Activated T-cell treated with anti-CD3 and anti-CD28 coated beads, Interleukin-2, amount 50 U/mL, for 24 hours (primary cell): ENCODE measurements around the gene NLRP1.
"Not testable (repeated sequence)": the region's sequence is repeated elsewhere in the genome, so short reads cannot be mapped to it uniquely, and the experiment has no call there.

ENCODE experiments used
- DNase-seq: peaks from one replicate; pipeline ENCODE4 v3.0.0-alpha.2; 2020
- H3K27ac Mint-ChIP-seq: 2 replicates; pipeline ENCODE4 v1.8.0; 2020; ENCODE audit warnings: mild to moderate bottlenecking, mixed read lengths
- H3K27me3 Mint-ChIP-seq: 2 replicates; pipeline ENCODE4 v1.8.0; 2020; ENCODE audit warnings: mixed read lengths
- H3K36me3 Mint-ChIP-seq: 2 replicates; pipeline ENCODE4 v1.8.0; 2020; ENCODE audit warnings: low read depth, mixed read lengths
- H3K4me1 Mint-ChIP-seq: 2 replicates; pipeline ENCODE4 v1.8.0; 2020; ENCODE audit warnings: low read depth, mixed read lengths
- H3K4me3 Mint-ChIP-seq: 2 replicates; pipeline ENCODE4 v1.8.0; 2020; ENCODE audit warnings: mild to moderate bottlenecking, moderate library complexity, mixed read lengths
- H3K9me3 Mint-ChIP-seq: 2 replicates; pipeline ENCODE4 v1.8.0; 2020; ENCODE audit warnings: mixed read lengths

Gene NLRP1

DNA sequence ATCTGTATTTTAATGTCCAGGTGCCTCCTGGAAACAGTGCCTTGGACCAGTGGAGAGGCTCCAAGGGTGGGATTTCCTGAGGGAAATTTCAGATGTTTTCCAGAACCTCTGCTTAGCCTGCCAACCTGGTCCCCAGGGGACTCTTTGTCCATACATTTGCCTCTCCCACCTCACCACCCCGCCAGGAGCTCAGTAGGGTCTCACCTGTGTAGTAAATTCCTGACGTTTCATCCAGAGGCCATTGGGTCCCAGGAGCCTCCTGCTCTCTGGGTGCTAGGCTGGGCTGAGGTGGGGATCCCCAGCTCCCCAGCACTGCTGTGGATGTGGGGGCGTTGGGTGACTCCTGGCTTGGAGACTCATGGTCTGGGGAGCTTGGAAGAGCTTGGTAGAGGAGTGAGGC is 2.7 kb downstream of the NLRP1 start:
- DNase-seq: no peak
- peaks cover 85% of the 10 kb centered on the region for H3K4me1 Mint-ChIP-seq
- H3K27ac Mint-ChIP-seq: peak overlapping the region; percentile 66
- H3K9me3 Mint-ChIP-seq: no peaks in the 10 kb centered on the region
- no peak overlapping the region for H3K4me3 Mint-ChIP-seq
- H3K36me3 Mint-ChIP-seq: peaks cover 67% of the 10 kb centered on the region
- no peaks in the 10 kb centered on the region for H3K27me3 Mint-ChIP-seq

DNA sequence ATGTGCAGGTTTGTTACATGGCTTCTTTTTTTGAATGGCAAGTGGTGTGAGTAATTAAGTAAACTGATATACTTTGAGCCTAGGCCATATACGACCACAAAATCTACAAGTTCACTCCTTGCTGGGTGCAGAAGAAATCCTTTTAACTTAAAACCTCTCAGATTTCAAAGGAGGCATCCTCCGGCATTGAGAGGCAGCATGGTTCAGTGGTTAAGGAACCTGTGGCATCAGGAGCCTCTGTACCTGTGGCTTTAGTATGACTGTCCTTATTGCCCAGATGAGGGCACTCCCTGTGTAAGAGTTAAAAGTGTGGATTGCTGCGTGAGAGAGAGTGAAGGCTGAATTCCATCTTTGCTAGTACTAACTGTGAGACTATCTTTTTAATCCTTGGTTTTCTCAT is 3.3 kb downstream of the NLRP1 start:
- DNase-seq: no peak
- Mint-ChIP-seq H3K4me3 (no peak overlapping the region), H3K36me3 (peaks cover 73% of the 10 kb centered on the region), H3K27me3 (no peaks in the 10 kb centered on the region), H3K9me3 (no peaks in the 10 kb centered on the region), H3K27ac (peak overlapping the region; percentile 9), H3K4me1 (peaks cover 86% of the 10 kb centered on the region)

DNA sequence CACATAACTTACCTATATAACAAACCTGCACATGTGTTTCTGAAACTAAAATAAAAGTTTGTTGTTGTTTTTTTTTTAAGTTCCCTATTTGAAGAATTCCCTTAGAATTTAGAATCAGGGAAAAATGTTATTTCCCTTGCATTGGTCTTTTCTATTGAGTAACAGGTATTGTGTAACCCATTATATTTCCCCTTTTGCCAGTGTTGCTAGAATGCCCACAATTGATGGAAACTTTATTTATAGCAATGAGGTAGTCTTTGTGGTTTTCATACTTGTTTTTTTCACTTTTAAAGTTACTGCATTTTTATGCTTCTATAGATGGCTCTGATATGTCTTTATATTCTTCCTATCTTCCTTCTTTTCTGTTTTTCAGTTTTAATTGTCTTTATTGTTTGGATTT is 3.9 kb downstream of the NLRP1 start:
- H3K4me3 Mint-ChIP-seq: no peak overlapping the region
- no peak for DNase-seq
- peak overlapping the region; percentile 33 for H3K27ac Mint-ChIP-seq
- H3K27me3 Mint-ChIP-seq: no peaks in the 10 kb centered on the region
- H3K36me3 Mint-ChIP-seq: peaks cover 77% of the 10 kb centered on the region
- no peaks in the 10 kb centered on the region for H3K9me3 Mint-ChIP-seq
- peaks cover 86% of the 10 kb centered on the region for H3K4me1 Mint-ChIP-seq

DNA sequence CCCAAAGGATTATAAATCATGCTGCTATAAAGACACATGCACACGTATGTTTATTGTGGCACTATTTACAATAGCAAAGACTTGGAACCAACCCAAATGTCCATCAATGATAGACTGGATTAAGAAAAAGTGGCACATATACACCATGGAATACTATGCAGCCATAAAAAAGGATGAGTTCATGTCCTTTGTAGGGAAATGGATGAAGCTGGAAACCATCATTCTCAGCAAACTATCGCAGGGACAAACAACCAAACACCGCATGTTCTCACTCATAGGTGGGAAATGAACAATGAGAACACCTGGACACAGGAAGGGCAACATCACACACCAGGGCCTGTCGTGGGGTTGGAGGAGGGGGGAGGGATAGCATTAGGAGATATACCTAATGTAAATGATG is 5.5 kb downstream of the NLRP1 start:
- not testable (repeated sequence) for H3K4me3 Mint-ChIP-seq, H3K27me3 Mint-ChIP-seq, H3K27ac Mint-ChIP-seq, DNase-seq, H3K9me3 Mint-ChIP-seq
- Mint-ChIP-seq H3K4me1 (peaks cover 78% of the 10 kb centered on the region), H3K36me3 (peaks cover 87% of the 10 kb centered on the region)

DNA sequence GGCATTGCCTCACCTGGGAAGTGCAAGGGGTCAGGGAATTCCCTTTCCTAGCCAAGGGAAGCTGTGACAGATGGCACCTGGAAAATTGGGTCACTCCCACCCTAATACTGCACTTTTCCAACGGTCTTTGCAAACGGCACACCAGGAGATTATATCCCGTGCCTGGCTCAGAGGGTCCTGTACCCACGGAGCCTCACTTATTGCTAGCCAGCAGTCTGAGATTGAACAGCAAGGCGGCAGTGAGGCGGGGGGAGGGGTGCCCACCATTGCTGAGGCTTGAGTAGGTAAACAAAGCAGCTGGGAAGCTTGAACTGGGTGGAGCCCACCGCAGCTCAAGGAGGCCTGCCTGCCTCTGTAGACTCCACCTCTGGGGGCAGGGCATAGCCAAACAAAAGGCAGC is 11.3 kb downstream of the NLRP1 start:
- not testable (repeated sequence) for DNase-seq, H3K27me3 Mint-ChIP-seq, H3K27ac Mint-ChIP-seq, H3K4me3 Mint-ChIP-seq, H3K9me3 Mint-ChIP-seq
- Mint-ChIP-seq H3K36me3 (peaks cover 84% of the 10 kb centered on the region), H3K4me1 (peaks cover 71% of the 10 kb centered on the region)

DNA sequence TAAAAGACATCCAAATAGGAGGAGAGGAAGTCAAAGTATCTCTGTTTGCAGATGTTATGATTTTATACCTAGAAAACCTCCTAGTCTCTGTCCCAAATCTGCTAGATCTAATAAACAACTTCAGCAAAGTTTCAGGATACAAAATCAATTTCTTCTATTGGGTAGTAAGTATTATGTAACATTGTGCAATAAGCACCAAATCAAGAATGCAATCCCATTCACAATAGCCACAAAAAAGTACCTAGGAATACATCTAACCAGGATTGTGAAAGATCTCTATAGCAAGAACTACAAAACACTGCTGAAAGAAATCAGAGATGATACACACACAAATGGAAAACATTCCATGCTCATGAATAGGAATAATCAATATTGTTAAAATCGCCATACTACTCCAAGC is 13.0 kb downstream of the NLRP1 start:
- H3K9me3 Mint-ChIP-seq: no peaks in the 10 kb centered on the region
- no peak overlapping the region for H3K27ac Mint-ChIP-seq
- H3K4me3 Mint-ChIP-seq: no peak overlapping the region
- H3K4me1 Mint-ChIP-seq: peaks cover 57% of the 10 kb centered on the region
- DNase-seq: no peak
- no peaks in the 10 kb centered on the region for H3K27me3 Mint-ChIP-seq
- peaks cover 81% of the 10 kb centered on the region for H3K36me3 Mint-ChIP-seq

DNA sequence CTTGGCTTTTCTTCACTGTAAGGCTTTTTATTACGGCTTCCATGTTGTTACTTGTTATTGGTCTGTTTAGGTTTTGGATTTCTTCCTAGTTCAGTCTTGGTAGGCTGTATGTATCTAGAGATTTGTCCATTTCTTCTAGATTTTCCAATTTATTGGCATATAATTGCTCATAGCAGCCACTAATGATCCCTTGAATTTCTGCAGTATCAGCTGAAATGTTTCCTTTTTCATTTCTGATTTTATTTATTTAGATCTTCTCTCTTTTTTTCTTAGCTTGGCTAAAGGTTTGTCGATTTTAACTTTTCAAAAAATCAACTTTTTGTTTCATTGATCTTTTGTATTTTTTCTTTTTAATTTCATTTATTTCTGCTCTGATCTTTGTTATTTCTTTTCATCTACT is 18.5 kb downstream of the NLRP1 start:
- H3K4me1 Mint-ChIP-seq: peaks cover 46% of the 10 kb centered on the region
- H3K36me3 Mint-ChIP-seq: peaks cover 42% of the 10 kb centered on the region
- no peak overlapping the region for H3K27ac Mint-ChIP-seq
- H3K4me3 Mint-ChIP-seq: no peak overlapping the region
- DNase-seq: no peak
- no peaks in the 10 kb centered on the region for H3K27me3 Mint-ChIP-seq
- H3K9me3 Mint-ChIP-seq: no peaks in the 10 kb centered on the region

DNA sequence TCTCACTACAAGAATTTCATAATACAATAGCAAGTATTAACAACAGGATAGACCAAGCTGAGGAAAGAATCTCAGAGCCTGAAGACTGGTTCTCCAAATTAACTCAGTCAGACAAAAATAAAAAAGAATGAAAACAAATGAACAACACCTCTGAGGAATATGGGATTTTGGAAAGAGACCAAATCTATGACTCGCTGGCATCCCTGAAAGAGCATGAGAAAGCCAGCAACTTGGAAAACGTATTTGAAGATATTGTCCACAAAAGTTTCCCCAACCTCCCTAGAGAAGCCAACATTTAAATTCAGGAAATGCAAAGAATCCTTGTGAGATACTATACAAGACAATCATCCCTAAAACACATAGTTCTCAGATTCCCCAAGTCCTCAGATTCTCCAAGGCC is 20.9 kb downstream of the NLRP1 start:
- DNase-seq: no peak
- Mint-ChIP-seq H3K27ac (peak overlapping the region; percentile 83), H3K4me3 (no peak overlapping the region), H3K4me1 (peaks cover 24% of the 10 kb centered on the region), H3K36me3 (peaks cover 51% of the 10 kb centered on the region), H3K27me3 (no peaks in the 10 kb centered on the region), H3K9me3 (no peaks in the 10 kb centered on the region)

DNA sequence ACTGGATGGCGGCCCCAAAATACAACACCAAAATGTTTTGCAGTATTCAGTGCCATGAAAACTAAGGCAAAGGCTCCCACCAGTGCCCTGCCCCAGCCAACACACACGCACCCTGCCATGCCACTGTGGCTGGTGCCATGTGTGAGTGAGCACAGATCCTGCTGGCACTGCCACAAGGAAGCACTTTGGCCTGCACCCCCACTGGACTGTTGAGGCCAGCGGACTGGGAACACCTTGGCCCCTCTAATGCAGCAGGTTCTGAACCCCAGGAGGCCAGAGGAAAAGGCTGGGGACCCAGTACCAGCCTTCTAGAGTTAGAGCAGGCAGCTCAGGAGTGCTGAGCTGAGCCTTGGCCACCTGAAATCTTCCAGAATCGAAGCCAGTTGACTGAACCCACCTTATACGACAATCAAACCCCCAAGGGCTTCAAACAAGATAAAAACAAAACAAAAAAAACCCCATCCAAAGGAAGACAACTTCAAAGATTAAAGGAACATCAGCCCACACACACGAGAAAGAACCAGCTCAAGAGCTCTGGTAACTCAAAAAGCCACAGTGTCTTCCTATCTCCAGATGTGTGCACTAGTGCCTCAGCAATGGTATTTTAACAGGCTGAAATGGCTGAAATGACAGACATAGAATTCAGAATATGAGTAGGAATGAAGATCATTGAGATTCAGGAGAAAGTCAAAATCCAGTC is 21.5 kb downstream of the NLRP1 start:
- H3K36me3 Mint-ChIP-seq: peaks cover 50% of the 10 kb centered on the region
- no peak overlapping the region for H3K4me3 Mint-ChIP-seq
- no peaks in the 10 kb centered on the region for H3K9me3 Mint-ChIP-seq
- H3K4me1 Mint-ChIP-seq: peaks cover 25% of the 10 kb centered on the region
- peak overlapping the region; percentile 83 for H3K27ac Mint-ChIP-seq
- no peaks in the 10 kb centered on the region for H3K27me3 Mint-ChIP-seq
- no peak for DNase-seq

DNA sequence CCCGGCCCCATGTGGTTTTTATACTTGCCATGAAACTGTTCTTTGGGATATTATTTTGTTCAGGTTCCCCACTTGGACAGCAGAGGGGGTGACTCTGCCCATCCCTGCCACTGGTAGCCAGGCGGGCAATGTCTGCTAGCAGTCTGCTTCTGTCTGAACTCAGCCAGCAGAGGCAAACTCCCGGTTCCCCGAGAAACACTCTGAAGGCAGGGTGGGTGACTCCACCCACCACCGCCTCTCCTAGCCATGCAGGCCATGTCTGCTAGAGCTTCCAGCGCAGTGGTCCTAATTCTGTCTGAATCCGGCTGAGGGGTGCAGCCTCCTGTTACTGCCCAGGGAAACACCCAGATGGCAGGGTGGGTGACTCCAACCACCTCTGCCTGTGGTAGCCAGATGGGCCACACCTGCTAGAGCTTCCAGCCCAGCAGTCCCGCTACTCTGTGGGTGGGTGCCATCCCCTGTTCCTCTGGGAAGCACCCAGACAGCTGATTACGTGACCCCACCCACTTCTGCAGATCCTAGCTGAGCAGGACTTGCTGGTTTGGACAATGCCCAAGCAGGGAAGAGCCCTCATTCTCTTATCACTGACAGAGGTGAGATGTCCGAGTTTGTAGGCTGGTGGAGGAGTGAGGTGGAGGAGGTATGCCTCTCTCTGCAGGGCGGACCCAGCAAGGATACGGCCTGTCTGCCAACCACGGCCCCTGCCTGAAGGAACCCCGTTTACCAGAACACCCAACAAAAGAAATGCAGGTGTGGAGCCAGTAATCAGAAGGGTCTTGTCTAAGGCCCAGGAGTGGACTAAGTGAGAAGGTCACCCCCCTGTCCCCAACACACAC is 22.4 kb downstream of the NLRP1 start:
- Mint-ChIP-seq H3K27me3 (no peaks in the 10 kb centered on the region), H3K4me1 (peaks cover 31% of the 10 kb centered on the region), H3K9me3 (no peaks in the 10 kb centered on the region), H3K36me3 (peaks cover 51% of the 10 kb centered on the region), H3K4me3 (no peak overlapping the region), H3K27ac (no peak overlapping the region)
- no peak for DNase-seq

DNA sequence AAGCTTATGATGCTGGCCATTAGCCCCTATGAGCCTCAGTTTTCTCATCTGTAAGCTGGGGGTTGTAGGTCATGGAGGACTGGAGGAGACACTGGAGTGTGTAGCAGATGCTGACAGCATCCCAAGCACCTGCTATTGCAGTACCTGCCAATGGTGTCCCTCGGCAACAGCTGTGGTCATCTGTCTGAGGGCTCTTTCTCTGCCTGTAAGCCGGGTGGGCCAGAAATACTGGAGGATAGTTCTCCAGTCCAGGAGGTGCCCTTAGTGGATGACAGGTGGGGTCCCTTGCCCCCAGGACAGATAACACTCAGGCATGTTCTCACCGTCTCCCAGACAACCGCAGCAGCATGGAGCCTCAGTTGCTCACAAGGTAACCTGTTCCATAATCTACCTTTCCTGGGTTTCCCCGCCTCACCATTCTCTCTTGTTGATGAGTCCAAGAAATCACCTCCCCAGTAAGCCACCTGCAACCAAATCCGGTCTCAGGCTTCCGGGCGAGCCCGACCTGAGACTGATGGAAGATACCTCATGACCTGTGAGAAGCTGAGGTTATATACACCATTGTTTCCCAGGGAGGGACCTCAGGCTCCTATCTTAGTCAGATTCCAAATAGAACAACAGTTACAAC is 23.8 kb downstream of the NLRP1 start:
- peaks cover 28% of the 10 kb centered on the region for H3K4me1 Mint-ChIP-seq
- DNase-seq: no peak
- H3K27ac Mint-ChIP-seq: peak overlapping the region; percentile 57
- no peak overlapping the region for H3K4me3 Mint-ChIP-seq
- no peaks in the 10 kb centered on the region for H3K9me3 Mint-ChIP-seq
- H3K36me3 Mint-ChIP-seq: peaks cover 58% of the 10 kb centered on the region
- no peaks in the 10 kb centered on the region for H3K27me3 Mint-ChIP-seq

DNA sequence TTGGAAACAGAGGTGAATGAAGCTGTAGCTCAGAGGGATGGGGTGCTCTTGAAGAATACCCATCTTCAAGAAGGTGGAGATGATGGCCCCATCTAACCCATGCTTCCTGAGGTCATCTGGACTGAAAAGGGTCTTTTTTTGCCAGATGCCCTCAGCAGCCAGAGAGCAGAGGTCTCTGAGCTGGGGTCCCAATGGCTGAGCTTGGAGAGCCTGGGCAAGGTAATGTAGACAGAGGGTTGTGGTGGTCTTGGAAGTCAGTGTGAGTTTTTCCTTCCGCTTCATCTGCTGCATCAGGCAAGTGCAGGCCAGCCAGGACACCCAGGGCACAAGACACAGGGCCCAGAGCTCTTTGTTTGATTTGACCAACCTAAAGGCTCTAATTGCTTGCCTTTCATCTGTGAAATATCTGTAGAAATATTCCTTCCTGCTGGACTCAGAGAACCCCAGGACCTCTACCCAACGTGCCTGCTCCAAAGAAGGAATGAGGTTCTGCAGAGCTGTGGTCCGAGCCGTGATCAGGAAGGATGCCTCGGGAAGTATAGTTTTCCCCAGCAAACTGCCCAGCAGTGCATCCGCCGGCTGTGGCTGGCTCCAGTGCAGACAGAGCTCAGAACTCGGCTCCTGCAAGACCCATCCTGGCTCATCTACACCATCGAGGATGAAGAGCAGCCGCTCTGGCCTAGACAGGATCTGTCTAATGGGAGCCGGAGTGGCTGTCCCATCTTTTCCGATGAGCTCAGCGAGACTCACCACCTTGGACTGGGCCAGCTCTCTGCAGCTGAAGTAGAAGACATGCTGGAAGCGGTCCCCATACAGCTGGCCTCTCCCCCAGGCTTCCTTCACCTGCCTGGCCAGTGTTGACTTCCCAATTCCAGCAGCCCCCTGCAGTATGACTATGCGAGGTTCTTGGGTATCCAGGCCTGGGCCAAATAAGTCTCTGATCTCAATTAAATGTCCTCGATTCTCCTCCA is 25.2 kb downstream of the NLRP1 start:
- Mint-ChIP-seq H3K27ac (no peak overlapping the region), H3K9me3 (no peaks in the 10 kb centered on the region), H3K4me3 (no peak overlapping the region), H3K36me3 (peaks cover 70% of the 10 kb centered on the region), H3K27me3 (no peaks in the 10 kb centered on the region), H3K4me1 (peaks cover 25% of the 10 kb centered on the region)
- no peak for DNase-seq

DNA sequence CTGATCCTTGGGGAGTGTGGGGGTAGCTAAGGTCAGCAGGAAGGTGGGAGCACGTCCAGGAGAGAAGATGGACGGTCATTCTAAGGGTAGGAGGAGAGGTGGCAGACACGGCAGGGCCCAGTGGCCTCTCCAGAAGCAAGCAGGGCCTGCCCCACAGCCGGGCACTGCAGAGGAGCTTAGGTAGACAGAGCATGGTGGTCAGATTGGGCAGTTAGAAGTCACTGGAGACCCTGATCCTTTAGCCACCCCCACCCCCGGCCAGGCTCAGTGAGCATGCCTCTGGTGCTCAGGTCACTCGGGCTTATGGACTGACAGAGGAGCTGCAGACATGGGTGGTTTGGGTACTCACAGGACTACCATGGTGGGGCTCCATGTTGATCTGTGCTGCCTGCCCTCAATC is 26.3 kb downstream of the NLRP1 start:
- DNase-seq: no peak
- peaks cover 17% of the 10 kb centered on the region for H3K4me1 Mint-ChIP-seq
- no peaks in the 10 kb centered on the region for H3K27me3 Mint-ChIP-seq
- no peak overlapping the region for H3K4me3 Mint-ChIP-seq
- no peak overlapping the region for H3K27ac Mint-ChIP-seq
- H3K9me3 Mint-ChIP-seq: no peaks in the 10 kb centered on the region
- peaks cover 77% of the 10 kb centered on the region for H3K36me3 Mint-ChIP-seq

DNA sequence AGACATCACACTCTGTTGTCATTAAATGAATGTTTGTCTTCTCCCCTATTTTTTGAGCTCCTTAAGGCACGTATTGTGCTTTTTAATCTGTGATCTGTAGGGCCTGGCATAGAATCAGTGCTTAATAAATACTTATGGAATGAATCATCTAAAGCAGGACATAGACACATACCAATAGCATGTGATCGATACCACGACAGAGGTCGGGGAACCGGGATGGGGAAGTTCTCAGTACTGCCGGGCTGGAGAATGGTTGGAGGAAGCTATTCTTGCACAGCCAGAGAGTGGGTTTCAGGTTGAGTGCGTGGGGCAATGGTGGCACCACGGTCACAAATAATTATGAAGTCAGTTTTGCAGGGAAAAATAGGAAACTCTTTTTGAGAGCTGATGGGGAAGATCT is 26.8 kb downstream of the NLRP1 start:
- no peak overlapping the region for H3K27ac Mint-ChIP-seq
- H3K9me3 Mint-ChIP-seq: no peaks in the 10 kb centered on the region
- no peak for DNase-seq
- H3K27me3 Mint-ChIP-seq: no peaks in the 10 kb centered on the region
- peaks cover 82% of the 10 kb centered on the region for H3K36me3 Mint-ChIP-seq
- H3K4me1 Mint-ChIP-seq: peaks cover 13% of the 10 kb centered on the region
- no peak overlapping the region for H3K4me3 Mint-ChIP-seq
